Hindlimb muscle (tissue), 1 donor: ENCODE data around the gene HOXA5. TPM values are rescaled to one million over a fixed set of nuclear protein-coding genes. Genes with fewer than 3 reads are reported as not detected.
A peak's percentile ranks its signal among the peaks of the same experiment; 100 is the strongest.

Source experiments
- DNase-seq: peaks from one replicate; pipeline ENCODE4 v3.0.0-alpha.2; 2013
- polyA plus RNA-seq: library from polyadenylated mRNA; unstranded; fragments of 120-200 nt; gene quantifications from one replicate; pipeline ENCODE4 v1.2.1, GENCODE V29; 2013; ENCODE audit not compliant: insufficient read length

HOXA5 gene
- polyA plus RNA-seq, 1 donor = 7.0 TPM

DNA sequence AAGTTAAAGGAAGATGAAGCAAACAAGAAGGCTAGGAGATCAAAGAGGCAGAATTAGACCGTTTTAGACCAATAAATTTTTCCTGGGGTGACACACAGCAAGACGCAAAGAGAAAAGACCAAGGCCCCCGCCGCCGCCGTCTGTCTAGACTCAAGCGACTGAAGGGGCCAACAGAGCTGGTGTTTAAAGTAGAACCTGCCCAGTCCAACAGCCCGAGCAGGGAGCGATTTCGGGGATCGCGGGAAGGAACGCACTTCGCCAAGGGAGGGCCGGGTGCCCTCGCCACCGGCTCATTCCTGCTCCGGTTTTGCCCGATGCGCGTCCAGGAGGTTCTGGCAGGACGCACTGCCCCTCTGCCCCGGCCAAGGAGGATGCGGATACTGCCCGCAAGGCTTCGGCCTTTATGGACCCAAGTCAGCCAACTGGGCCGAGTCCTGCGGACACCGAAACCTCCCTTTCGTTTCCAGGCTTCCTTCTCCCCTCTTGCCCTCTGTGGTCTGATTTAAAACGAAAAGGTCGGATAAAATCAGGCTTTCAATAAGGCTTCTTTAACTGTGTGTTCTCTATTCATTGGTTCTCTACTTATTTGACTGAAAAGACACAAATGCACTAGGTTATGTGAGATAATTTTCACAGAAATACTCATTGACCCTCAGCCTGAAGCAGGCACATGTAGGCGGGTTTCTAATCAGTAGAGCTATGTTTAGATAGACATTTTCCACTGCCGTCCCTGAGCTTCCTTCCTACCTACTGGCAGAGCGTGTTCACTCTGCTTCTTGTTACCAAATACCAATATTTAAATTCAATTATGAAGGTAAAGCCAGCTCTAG lies 15.2 kb upstream of the HOXA5 start:
- no peak for DNase-seq

DNA sequence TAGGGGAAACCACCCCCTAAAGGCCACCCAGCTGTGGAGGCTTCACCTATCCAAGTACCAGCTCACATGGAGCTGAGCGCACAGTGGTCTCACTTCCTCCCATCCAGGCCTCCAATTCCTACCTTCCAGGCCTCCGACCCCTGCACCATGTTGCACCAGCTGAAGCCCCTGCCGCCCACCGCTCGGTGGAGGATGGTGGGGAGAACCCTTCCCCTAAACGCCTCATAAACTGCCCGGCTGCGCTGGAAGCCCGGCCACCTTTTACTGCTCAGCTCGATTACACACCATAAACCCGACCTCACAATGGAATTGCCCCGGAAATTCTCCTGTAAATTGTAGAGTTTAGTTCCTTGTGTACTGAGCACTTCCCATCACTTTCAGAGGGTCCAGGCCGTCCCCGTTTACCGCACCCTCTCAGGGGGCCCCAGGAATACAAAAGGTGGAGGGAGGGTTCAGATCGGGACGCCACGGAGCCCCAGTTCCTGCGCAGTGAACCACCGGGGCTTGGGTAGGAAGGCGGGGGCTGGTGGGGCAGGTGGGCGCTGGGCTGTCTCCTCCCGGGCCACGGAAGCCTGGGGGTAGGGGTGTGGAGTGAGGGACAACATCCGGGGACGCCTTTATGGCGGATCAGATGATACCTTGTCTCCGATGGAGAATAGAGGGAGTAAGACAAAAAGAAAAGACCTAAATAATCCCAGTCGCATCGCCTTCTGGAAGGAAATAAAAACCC lies 14.4 kb upstream of the HOXA5 start:
- no peak for DNase-seq

DNA sequence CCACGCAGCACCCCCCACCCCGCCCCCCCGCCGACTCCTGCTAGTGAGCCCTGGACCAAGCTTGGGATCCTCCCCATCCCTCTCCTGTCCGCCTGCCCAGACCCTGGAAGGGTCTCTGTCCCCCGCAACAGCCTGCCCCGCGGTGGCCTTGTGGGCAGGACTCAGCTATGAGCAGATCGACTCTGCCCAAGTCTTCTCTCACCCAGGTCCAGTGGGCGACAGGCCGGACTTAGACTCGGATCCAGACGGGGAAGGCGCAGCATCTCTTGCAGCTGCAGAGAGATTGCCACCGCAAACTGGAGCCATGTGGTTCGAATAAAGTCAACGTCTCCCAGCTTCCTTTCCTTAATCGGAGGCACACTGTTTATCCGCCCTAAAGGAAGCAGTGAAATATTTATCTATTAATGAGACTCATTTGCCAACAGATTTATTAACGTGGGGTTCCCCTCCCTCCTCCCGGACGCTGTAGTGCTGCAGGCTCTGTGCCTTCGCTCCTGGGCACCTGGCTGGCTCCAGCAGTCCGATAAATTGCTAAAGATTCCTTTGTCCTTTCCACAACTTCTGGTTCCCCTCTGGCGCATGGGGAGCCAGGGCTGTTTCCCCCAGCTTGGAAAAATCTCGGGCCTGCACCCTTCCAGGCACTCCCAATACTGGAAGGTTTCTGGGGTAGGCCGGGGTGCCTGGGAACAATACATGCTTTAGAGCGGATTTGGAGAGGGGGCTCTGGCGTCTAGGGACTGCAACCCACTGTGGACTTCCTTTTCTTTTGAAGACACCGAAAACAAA lies 13.6 kb upstream of the HOXA5 start:
- no peak for DNase-seq

- peak; percentile 88 for DNase-seq
Observed at GRCh38 chr7:27156508-27156898, 13.0 kb upstream of the HOXA5 start, which contains the start of gene HOXA7. HOXA7 (minus strand) TSS chr7:27156675; CDS start chr7:27156545, 130 bp downstream.

GRCh38 chr7:27155816-27156507 lies 12.5 kb upstream of the HOXA5 start:
- peak; percentile 59 for DNase-seq

DNA sequence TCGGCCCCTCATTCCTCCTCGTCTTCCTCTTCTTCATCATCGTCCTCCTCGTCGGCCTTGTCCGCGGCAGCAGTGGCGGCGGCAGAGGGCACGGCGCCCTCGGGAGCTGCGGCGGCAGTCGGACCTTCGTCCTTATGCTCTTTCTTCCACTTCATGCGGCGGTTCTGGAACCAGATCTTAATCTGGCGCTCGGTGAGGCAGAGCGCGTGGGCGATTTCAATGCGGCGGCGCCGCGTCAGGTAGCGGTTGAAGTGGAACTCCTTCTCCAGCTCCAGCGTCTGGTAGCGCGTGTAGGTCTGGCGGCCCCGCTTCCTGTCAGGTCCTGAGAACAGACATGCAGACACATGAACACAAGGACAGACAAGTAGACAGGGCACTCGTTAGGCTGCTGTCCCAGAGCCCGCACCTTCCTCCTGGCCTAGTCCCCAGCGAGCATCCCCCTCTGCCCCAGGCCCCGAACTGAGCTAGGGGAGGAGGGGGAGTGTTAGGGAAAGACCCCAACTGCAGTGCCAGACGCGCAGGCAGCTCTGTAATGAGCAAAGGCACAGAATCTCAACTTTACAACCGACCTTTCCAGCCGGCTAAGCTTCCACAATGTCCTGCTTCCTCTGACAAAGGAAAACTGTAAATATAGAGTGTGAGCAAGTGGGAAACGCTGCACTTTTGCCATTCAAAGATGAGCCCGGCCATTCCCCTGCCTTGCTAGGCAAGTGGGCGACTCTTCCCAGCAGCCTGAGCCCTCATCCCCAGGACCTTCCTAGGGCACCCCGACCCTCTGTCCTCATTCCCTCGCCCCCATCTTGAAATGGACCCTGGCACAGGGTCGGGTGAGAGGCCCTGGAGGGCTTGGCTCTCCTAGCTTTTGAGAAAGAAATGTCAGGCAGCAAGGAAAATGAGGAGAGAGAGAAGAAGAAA lies 11.7 kb upstream of the HOXA5 start:
- no peak for DNase-seq

DNA sequence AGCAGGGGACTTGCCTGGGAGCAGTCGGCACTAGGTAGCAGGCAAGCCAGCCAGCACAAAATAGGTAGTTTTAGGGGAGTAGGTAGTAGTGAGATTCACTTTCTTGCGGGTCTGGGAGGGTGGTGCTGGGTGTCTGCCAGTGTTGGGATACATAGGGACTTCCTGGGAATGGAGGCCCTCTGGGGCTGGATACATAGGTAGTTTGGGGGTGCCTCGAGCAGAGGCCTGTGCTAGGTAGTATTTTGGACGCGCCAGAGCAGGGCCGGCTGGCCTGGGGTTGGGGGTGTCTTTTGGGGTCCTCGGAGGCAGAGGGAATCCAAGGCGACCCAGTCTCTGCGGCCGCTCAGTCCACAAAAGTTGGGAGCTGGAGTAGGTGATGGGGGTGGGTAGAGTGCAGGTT lies 10.9 kb upstream of the HOXA5 start:
- no peak for DNase-seq

DNA sequence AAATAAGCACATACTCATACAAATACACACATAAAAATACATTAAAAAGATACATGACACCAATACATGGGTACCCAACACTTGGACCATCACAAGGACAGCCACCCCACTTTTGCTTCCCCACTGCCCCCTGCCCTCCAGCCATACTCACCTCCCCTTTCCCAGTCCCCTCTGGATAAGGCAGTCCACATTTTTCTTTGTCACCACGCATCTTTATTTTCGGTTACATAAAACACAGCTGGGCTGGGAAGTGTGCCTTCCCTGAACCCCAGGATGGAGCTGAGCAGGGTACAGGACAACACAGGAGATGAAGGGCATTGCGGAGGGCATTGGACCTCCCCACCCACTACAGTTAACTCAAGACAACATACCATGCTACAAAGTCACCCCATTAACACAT lies 10.0 kb upstream of the HOXA5 start:
- no peak for DNase-seq

DNA sequence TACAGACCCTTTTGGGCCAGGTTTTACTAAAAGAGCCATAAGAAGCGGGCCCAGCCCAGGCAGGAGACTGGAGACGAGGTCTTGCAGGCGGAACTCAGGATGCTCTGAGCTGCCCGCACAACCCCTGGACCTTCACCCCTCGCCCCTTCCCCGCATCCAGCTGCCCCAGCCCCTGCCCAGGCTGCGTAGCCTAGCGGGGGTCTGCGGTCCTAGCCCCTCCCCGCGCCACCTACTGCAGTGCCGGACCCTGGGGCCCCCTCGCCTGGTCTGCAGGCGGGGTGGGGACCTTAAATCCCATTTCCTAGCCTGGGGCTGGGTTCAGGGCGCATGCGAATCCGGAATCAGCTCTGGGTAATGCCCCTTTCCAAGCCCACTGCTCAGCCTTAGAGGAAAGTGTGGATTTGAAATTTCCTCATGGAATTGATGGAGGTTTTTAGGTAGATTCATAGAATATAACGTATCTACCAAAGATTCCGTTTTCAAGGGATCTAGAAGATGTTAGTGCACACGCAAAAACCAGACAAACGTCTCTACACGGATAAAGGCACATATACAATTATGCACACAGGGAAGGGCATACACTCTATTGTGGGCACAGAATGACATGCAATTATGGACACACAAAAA lies 9.4 kb upstream of the HOXA5 start:
- DNase-seq = no peak

- peak; percentile 79 for DNase-seq
Observed at GRCh38 chr7:27151931-27152815, 8.7 kb upstream of the HOXA5 start, which contains the start of gene HOXA3. HOXA3 (minus strand) TSS chr7:27152583; CDS start chr7:27110640, 41,943 bp downstream.

DNA sequence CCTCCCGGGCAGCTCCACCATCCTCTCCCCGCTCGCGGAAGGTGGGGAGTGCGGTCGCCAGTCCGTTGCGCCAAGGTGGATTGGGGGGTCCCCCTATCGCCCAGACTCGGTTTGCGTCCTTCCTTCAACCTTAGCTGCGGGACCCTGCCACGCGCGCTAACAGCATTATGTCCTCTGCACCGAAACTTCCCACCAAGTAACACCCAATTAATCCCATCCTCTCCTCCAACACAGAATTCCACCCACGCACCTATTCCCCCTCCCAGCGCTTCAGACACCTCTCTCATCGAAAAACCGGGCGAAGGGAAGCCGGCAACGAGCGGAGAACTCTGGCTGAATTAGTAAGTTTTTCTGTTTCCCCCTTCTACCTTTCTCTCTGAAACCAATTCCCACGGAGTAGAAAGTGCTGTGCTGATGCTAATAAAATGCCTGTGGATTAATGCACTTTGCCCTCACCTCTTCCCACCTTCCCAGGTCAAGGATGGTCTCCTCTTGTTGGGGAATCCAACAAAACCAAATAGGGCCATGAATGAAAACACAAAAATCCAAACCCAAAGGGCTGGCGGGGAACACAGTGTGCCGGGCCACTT lies 8.0 kb upstream of the HOXA5 start:
- DNase-seq = peak; percentile 63

GRCh38 chr7:27150568-27151340 lies 7.3 kb upstream of the HOXA5 start:
- DNase-seq = peak; percentile 88

DNA sequence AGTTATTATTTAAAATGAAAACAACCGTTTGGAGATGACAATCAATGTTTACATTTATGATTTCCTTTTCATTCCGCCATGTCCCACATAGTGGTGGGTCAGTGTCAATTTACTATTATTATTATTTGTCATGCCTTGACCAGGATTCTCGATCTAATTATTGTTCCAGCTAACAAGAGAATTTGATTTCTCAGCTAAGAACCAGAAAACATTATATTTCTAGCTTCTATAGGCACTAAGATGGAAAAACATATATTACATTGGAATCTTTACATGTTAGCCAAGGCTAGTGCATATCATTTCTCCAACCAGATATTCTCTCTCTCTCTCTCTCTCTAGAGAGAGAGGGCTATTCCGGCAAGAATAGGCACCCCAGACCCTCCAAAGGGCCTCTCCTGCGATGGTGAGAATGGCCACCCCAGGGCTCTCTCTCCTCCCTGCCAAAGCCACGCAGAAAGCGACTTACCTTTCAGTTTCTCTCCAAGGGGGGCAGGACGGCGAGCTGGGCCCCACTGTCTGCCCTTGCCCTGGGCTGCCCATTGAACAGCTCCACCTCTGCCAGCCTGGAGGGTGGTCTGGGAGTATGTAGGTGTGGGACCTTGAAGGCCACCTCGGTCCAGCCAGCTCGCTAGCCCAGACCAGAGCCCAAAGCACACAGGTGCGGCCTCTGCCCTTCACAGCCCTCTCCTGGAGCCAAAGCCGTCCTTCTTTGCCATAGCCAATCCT lies 6.5 kb upstream of the HOXA5 start:
- no peak for DNase-seq

DNA sequence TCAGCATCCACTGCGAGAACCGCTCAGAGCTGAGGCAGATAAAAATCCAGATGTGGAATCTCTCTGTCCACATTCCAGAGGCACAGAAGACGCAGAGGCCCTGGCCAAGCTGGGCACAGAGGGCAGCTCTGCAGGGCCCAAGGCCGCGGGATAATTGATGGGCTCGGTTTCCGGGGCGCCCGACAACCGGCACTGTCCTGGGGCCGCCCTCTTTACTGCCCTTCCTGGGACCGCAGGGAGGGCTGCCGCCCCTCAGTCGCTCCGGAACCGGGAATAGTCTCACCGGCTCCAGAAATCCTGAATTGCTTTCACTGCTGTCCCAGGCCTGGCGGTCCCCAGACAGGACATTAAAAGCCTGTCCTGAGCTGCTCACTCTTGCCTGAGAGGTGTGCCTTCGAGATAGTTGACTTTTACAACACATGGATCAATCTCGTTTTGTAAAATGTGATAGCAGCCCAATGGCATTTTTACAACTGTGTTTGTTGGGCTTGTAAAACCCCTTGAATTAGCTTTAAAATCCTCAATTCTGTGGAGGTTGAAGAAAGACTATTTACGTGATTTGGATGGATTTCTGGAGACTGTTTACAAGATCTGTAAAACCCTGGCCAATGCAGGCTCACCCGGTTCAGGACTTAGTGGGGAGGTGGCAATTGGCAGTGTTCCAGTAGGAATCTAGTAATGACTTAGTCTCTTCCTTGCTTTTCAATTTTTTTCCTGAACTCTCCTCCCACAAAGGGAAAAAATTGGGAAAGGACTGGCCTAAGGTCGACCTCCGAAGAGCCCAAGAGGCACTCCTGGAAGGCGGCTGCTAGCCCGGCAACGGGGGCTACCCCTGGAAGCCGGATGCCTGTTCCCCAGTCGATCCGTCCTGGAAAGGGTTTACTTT lies 5.5 kb upstream of the HOXA5 start:
- no peak for DNase-seq

- no peak for DNase-seq
Observed at GRCh38 chr7:27148031-27148755, 4.7 kb upstream of the HOXA5 start.
